NB4 (cell line): ENCODE measurements around the gene TECPR1.

Source experiments
- MYC ChIP-seq: IDR thresholded peaks from 2 replicates; pipeline ENCODE4 v1.6.1; 2011; ENCODE audit warnings: low read depth, low read length
- POLR2A ChIP-seq: IDR thresholded peaks from 2 replicates; pipeline ENCODE4 v1.6.1; 2011; ENCODE audit warnings: mild to moderate bottlenecking; ENCODE audit not compliant: insufficient read length; ENCODE audit errors: extremely low read depth
- TF ChIP-seq, protein P1 (sequence below): IDR thresholded peaks from one replicate; pipeline ENCODE4 v1.5.1; 2012; ENCODE audit warnings: low read depth, low read length
- TF ChIP-seq, protein P2 (sequence below): IDR thresholded peaks from 2 replicates; pipeline ENCODE4 v1.6.1; 2011; ENCODE audit warnings: low read depth, low read length

DNA sequence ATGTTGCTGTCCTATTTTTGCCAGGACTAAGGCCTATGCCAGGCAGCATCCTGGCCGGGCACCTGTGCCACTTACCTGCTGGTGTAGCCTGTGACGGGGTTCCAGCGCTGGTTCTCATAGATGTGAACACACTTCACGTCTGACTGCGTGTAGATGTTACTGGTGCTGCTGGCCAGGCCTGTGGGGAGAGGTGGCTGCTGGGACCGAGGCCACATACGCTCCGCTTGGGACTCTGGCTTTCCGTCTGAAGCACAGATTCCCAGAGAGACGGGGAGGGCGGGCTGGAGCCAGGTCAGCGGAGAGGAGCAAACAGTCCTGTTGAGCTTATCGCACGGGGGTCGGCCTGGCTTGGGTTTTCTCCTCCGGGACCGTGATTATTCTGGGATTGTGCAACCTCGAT is 24.1 kb downstream of the TECPR1 start:
- TF ChIP-seq, protein P1, sequence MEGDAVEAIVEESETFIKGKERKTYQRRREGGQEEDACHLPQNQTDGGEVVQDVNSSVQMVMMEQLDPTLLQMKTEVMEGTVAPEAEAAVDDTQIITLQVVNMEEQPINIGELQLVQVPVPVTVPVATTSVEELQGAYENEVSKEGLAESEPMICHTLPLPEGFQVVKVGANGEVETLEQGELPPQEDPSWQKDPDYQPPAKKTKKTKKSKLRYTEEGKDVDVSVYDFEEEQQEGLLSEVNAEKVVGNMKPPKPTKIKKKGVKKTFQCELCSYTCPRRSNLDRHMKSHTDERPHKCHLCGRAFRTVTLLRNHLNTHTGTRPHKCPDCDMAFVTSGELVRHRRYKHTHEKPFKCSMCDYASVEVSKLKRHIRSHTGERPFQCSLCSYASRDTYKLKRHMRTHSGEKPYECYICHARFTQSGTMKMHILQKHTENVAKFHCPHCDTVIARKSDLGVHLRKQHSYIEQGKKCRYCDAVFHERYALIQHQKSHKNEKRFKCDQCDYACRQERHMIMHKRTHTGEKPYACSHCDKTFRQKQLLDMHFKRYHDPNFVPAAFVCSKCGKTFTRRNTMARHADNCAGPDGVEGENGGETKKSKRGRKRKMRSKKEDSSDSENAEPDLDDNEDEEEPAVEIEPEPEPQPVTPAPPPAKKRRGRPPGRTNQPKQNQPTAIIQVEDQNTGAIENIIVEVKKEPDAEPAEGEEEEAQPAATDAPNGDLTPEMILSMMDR: no peak
- TF ChIP-seq, protein P2, sequence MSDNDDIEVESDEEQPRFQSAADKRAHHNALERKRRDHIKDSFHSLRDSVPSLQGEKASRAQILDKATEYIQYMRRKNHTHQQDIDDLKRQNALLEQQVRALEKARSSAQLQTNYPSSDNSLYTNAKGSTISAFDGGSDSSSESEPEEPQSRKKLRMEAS: no peak
- TF ChIP-seq POLR2A (no peak), MYC (no peak)
